ENCODE measurements around the gene NMBR. TPM values are rescaled to one million over a fixed set of nuclear protein-coding genes. Genes with fewer than 3 reads are reported as not detected.
"Not testable (repeated sequence)": the region's sequence is repeated elsewhere in the genome, so short reads cannot be mapped to it uniquely, and the experiment has no call there.

NMBR gene
- total RNA-seq = under 1 TPM in 1 of 4 donors, not detected in 3; 0.72 TPM

DNA sequence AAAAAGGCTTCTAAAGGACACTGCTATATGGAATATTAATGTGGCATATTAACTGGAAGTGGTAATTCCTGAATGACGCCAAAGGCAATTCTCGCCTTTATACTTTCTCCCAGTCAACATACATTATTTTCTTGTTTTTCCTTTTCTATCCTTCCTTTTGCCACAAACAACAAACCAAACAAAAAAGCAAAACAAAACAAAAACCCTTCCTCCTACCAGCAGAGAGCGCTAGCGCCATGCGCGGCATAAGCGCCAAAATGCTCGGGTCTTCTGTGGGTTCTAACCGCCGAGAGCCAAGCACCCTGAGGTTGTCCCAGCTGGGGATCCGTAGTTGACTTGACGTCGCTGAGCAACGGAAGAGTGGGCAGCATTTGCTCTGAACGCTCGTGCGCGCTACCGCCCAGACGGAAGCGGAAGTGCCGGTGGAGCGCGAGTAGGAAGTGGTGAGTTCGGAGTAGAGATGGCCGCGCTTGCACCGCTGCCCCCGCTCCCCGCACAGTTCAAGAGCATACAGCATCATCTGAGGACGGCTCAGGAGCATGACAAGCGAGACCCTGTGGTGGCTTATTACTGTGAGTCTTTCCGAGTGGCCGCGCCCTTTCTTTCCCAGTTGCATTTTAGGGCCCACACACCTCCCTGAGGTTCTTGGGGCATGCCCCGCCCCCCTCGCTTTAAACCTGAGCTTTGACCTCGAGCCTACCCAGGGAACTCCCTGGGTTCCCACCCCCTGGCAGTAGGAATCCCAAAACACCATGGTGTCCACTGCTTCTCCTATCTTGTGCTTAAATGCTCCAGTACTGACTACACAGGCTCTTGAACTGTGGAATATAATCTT is at the start of gene NMBR, which contains the start of gene VTA1:
TSS of gene NMBR (minus strand) at position 295 of the 835 bp plus-strand sequence. CDS start 58,464 bp downstream, outside the sequence.
TSS of gene VTA1 (plus strand) at position 436 of the 835 bp plus-strand sequence. CDS start at position 461, 25 bp downstream.
- Histone ChIP-seq H3K4me3 (peak within 1 kb of the TSS; percentile 79), H3K9me3 (no peaks in the 10 kb centered on the region), H3K27ac (peak within 1 kb of the TSS; percentile 57), H3K36me3 (no peaks in the 10 kb centered on the region), H3K4me1 (peaks cover 24% of the 10 kb centered on the region), H3K27me3 (no peaks in the 10 kb centered on the region)
- TF ChIP-seq POLR2AphosphoS5 (IDR thresholded peaks at IDR 0.05) (peak; percentile 52 to 100 (median 81)), POLR2A (IDR thresholded peaks at IDR 0.05) (peak in 1 of 2 donors; percentile 66), EP300 (IDR thresholded peaks at IDR 0.05) (no peak)
- TF ChIP-seq, protein P1, sequence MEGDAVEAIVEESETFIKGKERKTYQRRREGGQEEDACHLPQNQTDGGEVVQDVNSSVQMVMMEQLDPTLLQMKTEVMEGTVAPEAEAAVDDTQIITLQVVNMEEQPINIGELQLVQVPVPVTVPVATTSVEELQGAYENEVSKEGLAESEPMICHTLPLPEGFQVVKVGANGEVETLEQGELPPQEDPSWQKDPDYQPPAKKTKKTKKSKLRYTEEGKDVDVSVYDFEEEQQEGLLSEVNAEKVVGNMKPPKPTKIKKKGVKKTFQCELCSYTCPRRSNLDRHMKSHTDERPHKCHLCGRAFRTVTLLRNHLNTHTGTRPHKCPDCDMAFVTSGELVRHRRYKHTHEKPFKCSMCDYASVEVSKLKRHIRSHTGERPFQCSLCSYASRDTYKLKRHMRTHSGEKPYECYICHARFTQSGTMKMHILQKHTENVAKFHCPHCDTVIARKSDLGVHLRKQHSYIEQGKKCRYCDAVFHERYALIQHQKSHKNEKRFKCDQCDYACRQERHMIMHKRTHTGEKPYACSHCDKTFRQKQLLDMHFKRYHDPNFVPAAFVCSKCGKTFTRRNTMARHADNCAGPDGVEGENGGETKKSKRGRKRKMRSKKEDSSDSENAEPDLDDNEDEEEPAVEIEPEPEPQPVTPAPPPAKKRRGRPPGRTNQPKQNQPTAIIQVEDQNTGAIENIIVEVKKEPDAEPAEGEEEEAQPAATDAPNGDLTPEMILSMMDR (IDR thresholded peaks at IDR 0.05) = peak; percentile 78 to 81
- DNase-seq (ENCODE audit: low spot score in 2 of 2) = peak; percentile 96 to 98
- WGBS = under 1% methylated on average over 38 of the region's 38 CpGs

- peaks cover 13% of the 10 kb centered on the region for H3K36me3 ChIP-seq
- TF ChIP-seq EP300 (IDR thresholded peaks at IDR 0.05) (no peak), POLR2A (IDR thresholded peaks at IDR 0.05) (no peak), POLR2AphosphoS5 (IDR thresholded peaks at IDR 0.05) (no peak)
- TF ChIP-seq, protein P1 (IDR thresholded peaks at IDR 0.05) = no peak
- no peaks in the 10 kb centered on the region for H3K27me3 ChIP-seq
- H3K4me1 ChIP-seq = no peaks in the 10 kb centered on the region
- no peaks in the 10 kb centered on the region for H3K9me3 ChIP-seq
- H3K4me3 ChIP-seq = no peak overlapping the region
- no peak for DNase-seq (ENCODE audit: low spot score in 2 of 2)
- WGBS = 88% methylated on average over 4 of the region's 4 CpGs
- no peak overlapping the region for H3K27ac ChIP-seq
Observed at GRCh38 chr6:142195862-142196541, 49.1 kb upstream of the NMBR start.

GRCh38 chr6:142193621-142194020 is 46.7 kb upstream of the NMBR start:
- Histone ChIP-seq H3K27ac (no peak overlapping the region), H3K36me3 (peaks cover 8% of the 10 kb centered on the region), H3K4me1 (no peaks in the 10 kb centered on the region), H3K9me3 (no peaks in the 10 kb centered on the region), H3K27me3 (no peaks in the 10 kb centered on the region), H3K4me3 (no peak overlapping the region)
- TF ChIP-seq, protein P1 (IDR thresholded peaks at IDR 0.05) = no peak
- no peak for TF ChIP-seq EP300 (IDR thresholded peaks at IDR 0.05)
- TF ChIP-seq POLR2AphosphoS5 (IDR thresholded peaks at IDR 0.05) = no peak
- no peak for TF ChIP-seq POLR2A (IDR thresholded peaks at IDR 0.05)
- DNase-seq (ENCODE audit: low spot score in 2 of 2) = no peak

DNA sequence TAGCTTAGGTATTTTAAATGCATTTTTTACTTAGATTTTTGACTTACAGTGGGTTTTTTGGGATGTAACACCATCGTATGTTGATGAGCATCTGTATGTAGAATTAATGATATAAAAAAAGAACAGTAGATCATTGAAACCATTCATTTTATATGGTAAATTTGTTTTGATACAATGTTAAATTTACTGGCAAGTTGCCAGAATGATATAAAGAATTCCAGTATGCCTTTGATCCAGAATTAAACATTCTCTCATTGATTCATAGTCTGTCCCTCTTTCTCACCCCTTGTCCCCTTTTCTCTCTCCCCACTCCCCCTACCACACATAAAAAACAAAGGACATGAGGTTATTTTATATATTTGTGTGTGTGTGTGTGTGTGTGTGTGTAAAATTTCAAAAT is 45.4 kb upstream of the NMBR start:
- H3K36me3 ChIP-seq = peaks cover 8% of the 10 kb centered on the region
- H3K27me3 ChIP-seq = no peaks in the 10 kb centered on the region
- WGBS = 92% methylated on average over 1 of the region's 1 CpG
- TF ChIP-seq, protein P1 (IDR thresholded peaks at IDR 0.05) = no peak
- TF ChIP-seq EP300 (IDR thresholded peaks at IDR 0.05) (no peak), POLR2A (IDR thresholded peaks at IDR 0.05) (no peak), POLR2AphosphoS5 (IDR thresholded peaks at IDR 0.05) (no peak)
- no peak overlapping the region for H3K27ac ChIP-seq
- no peak overlapping the region for H3K4me3 ChIP-seq
- no peaks in the 10 kb centered on the region for H3K9me3 ChIP-seq
- no peak for DNase-seq (ENCODE audit: low spot score in 2 of 2)
- no peaks in the 10 kb centered on the region for H3K4me1 ChIP-seq

DNA sequence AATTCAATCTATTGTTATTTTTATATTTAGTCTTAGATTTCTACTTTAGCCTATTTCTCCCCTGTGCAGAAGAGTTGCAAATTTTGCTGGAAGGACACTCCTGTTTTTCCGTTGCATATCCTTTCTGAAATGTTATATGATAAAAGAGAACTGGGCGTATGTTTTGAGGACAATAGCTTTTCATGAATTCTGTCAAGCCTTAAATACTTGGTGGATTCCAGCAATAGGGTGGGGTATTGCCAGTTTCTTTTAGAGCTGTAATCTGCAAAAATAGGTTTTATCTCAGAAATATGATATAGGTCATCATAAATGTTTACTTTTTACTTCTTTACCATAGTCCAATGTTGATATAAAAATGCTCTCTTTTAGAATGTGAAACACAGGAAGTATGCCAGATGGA is 42.1 kb upstream of the NMBR start:
- Histone ChIP-seq H3K9me3 (no peaks in the 10 kb centered on the region), H3K4me3 (no peak overlapping the region), H3K27ac (no peak overlapping the region), H3K27me3 (no peaks in the 10 kb centered on the region), H3K4me1 (no peaks in the 10 kb centered on the region), H3K36me3 (peaks cover 8% of the 10 kb centered on the region)
- DNase-seq (ENCODE audit: low spot score in 2 of 2) = no peak
- TF ChIP-seq, protein P1 (IDR thresholded peaks at IDR 0.05) = no peak
- TF ChIP-seq POLR2A (IDR thresholded peaks at IDR 0.05) (no peak), POLR2AphosphoS5 (IDR thresholded peaks at IDR 0.05) (no peak), EP300 (IDR thresholded peaks at IDR 0.05) (no peak)
- WGBS = 93% methylated on average over 2 of the region's 2 CpGs

- not testable (repeated sequence) for H3K36me3 ChIP-seq; H3K27me3 ChIP-seq; DNase-seq (ENCODE audit: low spot score in 2 of 2); H3K4me3 ChIP-seq; H3K9me3 ChIP-seq; H3K4me1 ChIP-seq; H3K27ac ChIP-seq
- WGBS = 91% methylated on average over 8 of the region's 8 CpGs
Observed at GRCh38 chr6:142188341-142188740, 41.4 kb upstream of the NMBR start.

Data from suprapubic skin (tissue), 4 donors.